ENCODE results near the gene WDPCP.

DNA sequence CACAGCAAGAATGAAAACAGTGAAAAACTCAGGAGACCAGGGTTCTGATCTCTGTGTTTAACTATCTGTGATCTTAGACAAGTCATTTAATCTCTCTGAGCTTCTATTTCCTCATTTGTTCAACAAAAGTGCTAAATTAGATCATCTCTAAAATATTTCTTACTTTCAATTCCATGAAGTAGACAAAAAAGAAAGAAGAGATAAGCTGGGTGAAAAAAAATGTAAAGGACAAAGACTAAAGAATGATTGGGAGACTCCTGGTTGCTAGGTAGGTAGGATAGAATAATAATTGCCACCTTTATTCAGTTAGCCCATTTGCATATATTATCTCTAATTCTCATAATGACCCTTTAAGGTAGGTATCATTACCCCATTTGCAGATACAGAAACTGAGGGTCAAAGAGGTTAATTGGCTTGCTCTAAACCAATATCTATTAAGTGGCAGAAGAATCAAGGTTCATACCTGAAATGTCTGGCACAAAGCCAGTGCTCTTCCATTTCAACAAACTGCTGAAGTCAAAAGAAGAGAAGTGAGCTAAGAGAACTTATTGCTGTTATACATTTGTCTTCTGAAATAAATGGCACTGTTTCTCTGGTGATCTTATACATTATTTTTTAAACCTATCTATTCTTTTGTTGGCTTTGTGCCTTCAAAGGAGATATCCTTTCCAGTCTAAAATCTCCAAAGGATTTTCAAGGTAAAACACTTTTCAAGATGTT lies 395.9 kb downstream of the WDPCP start:
- TF ChIP-seq, protein P1, sequence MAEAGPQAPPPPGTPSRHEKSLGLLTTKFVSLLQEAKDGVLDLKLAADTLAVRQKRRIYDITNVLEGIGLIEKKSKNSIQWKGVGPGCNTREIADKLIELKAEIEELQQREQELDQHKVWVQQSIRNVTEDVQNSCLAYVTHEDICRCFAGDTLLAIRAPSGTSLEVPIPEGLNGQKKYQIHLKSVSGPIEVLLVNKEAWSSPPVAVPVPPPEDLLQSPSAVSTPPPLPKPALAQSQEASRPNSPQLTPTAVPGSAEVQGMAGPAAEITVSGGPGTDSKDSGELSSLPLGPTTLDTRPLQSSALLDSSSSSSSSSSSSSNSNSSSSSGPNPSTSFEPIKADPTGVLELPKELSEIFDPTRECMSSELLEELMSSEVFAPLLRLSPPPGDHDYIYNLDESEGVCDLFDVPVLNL (IDR thresholded peaks at IDR 0.05; ENCODE audit: low read depth, low read length), result no peak
- TF ChIP-seq HCFC1 (IDR thresholded peaks at IDR 0.05; ENCODE audit: low read length), result no peak
- TF ChIP-seq, protein P2, sequence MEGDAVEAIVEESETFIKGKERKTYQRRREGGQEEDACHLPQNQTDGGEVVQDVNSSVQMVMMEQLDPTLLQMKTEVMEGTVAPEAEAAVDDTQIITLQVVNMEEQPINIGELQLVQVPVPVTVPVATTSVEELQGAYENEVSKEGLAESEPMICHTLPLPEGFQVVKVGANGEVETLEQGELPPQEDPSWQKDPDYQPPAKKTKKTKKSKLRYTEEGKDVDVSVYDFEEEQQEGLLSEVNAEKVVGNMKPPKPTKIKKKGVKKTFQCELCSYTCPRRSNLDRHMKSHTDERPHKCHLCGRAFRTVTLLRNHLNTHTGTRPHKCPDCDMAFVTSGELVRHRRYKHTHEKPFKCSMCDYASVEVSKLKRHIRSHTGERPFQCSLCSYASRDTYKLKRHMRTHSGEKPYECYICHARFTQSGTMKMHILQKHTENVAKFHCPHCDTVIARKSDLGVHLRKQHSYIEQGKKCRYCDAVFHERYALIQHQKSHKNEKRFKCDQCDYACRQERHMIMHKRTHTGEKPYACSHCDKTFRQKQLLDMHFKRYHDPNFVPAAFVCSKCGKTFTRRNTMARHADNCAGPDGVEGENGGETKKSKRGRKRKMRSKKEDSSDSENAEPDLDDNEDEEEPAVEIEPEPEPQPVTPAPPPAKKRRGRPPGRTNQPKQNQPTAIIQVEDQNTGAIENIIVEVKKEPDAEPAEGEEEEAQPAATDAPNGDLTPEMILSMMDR (IDR thresholded peaks at IDR 0.05 in 2 of 3, conservative IDR thresholded peaks at IDR 0.05 in 1 of 3; ENCODE audit: control insufficient read depth in 2 of 3, extremely low read depth in 1 of 3, insufficient read depth in 1 of 3, low read depth in 3 of 3, low read length in 3 of 3), result no peak
- TF ChIP-seq, protein P3, sequence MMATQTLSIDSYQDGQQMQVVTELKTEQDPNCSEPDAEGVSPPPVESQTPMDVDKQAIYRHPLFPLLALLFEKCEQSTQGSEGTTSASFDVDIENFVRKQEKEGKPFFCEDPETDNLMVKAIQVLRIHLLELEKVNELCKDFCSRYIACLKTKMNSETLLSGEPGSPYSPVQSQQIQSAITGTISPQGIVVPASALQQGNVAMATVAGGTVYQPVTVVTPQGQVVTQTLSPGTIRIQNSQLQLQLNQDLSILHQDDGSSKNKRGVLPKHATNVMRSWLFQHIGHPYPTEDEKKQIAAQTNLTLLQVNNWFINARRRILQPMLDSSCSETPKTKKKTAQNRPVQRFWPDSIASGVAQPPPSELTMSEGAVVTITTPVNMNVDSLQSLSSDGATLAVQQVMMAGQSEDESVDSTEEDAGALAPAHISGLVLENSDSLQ (IDR thresholded peaks at IDR 0.05), result no peak
- TF ChIP-seq, protein P4, sequence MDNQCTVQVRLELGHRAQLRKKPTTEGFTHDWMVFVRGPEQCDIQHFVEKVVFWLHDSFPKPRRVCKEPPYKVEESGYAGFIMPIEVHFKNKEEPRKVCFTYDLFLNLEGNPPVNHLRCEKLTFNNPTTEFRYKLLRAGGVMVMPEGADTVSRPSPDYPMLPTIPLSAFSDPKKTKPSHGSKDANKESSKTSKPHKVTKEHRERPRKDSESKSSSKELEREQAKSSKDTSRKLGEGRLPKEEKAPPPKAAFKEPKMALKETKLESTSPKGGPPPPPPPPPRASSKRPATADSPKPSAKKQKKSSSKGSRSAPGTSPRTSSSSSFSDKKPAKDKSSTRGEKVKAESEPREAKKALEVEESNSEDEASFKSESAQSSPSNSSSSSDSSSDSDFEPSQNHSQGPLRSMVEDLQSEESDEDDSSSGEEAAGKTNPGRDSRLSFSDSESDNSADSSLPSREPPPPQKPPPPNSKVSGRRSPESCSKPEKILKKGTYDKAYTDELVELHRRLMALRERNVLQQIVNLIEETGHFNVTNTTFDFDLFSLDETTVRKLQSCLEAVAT (IDR thresholded peaks at IDR 0.05), result no peak
- no peak for TF ChIP-seq TAF1 (IDR thresholded peaks at IDR 0.05; ENCODE audit: borderline replicate concordance, low read depth, low read length)
- TF ChIP-seq CREM (IDR thresholded peaks at IDR 0.05; ENCODE audit: low read depth), result no peak
- TF ChIP-seq RAD21 (IDR thresholded peaks at IDR 0.05; ENCODE audit: insufficient read depth, low read depth, low read length), result no peak
- TF ChIP-seq ESRRA (IDR thresholded peaks at IDR 0.05; ENCODE audit: low read length), result no peak
- TF ChIP-seq, protein P5, sequence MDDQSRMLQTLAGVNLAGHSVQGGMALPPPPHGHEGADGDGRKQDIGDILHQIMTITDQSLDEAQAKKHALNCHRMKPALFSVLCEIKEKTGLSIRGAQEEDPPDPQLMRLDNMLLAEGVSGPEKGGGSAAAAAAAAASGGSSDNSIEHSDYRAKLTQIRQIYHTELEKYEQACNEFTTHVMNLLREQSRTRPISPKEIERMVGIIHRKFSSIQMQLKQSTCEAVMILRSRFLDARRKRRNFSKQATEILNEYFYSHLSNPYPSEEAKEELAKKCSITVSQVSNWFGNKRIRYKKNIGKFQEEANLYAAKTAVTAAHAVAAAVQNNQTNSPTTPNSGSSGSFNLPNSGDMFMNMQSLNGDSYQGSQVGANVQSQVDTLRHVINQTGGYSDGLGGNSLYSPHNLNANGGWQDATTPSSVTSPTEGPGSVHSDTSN (IDR thresholded peaks at IDR 0.05; ENCODE audit: insufficient replicate concordance, low read depth, low read length), result no peak
